Upper lobe of left lung (tissue), 6 donors: ENCODE results near the gene SPRING1. TPM values are rescaled to one million over a fixed set of nuclear protein-coding genes. Genes with fewer than 3 reads are reported as not detected.

Source experiments
- ATAC-seq, 2 donors: fragments of 200-7000 bp; cut with Tn5 transposase; one replicate each; pipeline ENCODE4 v1.9.1; 2022; ENCODE audit warnings: mild to moderate bottlenecking in 2 of 2, moderate library complexity in 2 of 2; ENCODE audit not compliant: low FRiP score in 2 of 2
- DNase-seq, 2 donors: peaks; one replicate each; pipeline ENCODE4 v3.0.0-alpha.2; 2019 to 2020
- H3K27ac ChIP-seq, 4 donors: fragments of 200-600 bp; sonication (generic); one replicate each; pipeline ENCODE4 v1.5.1; 2016 to 2019
- H3K27me3 ChIP-seq, 4 donors: fragments of 200-600 bp; sonication (generic); one replicate each; pipeline ENCODE4 v1.5.1; 2017 to 2019
- H3K36me3 ChIP-seq, 4 donors: fragments of 200-600 bp; sonication (generic); one replicate each; pipeline ENCODE4 v1.5.1; 2016 to 2019
- H3K4me1 ChIP-seq, 4 donors: fragments of 200-600 bp; sonication (generic); one replicate each; pipeline ENCODE4 v1.5.1; 2018 to 2019
- H3K4me3 ChIP-seq, 4 donors: fragments of 200-600 bp; sonication (generic); one replicate each; pipeline ENCODE4 v1.5.1; 2017 to 2019; ENCODE audit warnings: mild to moderate bottlenecking in 2 of 4, moderate library complexity in 1 of 4
- H3K9me3 ChIP-seq, 4 donors: fragments of 200-600 bp; sonication (generic); one replicate each; pipeline ENCODE4 v1.5.1; 2018 to 2019
- CTCF ChIP-seq, 6 experiments: fragments of 450-650 bp in 4 of 6; fragments of 200-600 bp in 2 of 6; sonication (generic) in 2 of 6; IDR thresholded peaks; one replicate each; pipeline ENCODE4 v1.5.1; 2016 to 2019; ENCODE audit warnings: antibody characterized with exemption in 6 of 6
- EP300 ChIP-seq, 4 donors: sonication (generic); formaldehyde crosslinking; IDR thresholded peaks; one replicate each; pipeline ENCODE4 v1.5.1; 2017; ENCODE audit warnings: antibody characterized with exemption in 4 of 4, control low read depth in 2 of 4
- POLR2A ChIP-seq, 4 donors: fragments of 450-650 bp; IDR thresholded peaks; one replicate each; pipeline ENCODE4 v1.5.1; 2016 to 2017; ENCODE audit warnings: antibody characterized with exemption in 4 of 4, mild to moderate bottlenecking in 2 of 4
- POLR2AphosphoS5 ChIP-seq, 2 donors: sonication (generic); formaldehyde crosslinking; IDR thresholded peaks; one replicate each; pipeline ENCODE4 v1.5.1; 2017; ENCODE audit warnings: antibody characterized with exemption in 2 of 2
- WGBS, 2 donors: methylation state at CpG; one replicate each; pipeline ENCODE4 v1.1.5; 2017 to 2018; 5-methylcytosine and 5-hydroxymethylcytosine counted together
- total RNA-seq, 6 donors: library from RNA; depleted of rRNA in 4 of 6; stranded (reverse); fragments of >200 nt in 4 of 6; gene quantifications; one replicate each; pipeline versions ENCODE4 v1.1.0 to v1.2.1, GENCODE V29; 2016 to 2021
- donor health status: DM: no; HTN: no; CAD: no; lungs with moderate emphysema.
- donor health status: DM: no; HTN: yes; CAD: no; lungs with severe emphysema.

The SPRING1 gene
- total RNA-seq, 6 donors from 2014 or later = 86.8 to 134 (median 119) TPM

GRCh38 chr12:116693286-116694227 is 44.3 kb downstream of the SPRING1 start:
- peak overlapping the region in 3 of 4 donors; percentile 3 to 38 (median 29) for H3K4me3 ChIP-seq
- 21 to 26% methylated on average over 13 to 34 of the region's 34 CpGs for WGBS, 2 donors
- peak in 1 of 2 donors; percentile 35 for DNase-seq

GRCh38 chr12:116692605-116693004 is 45.3 kb downstream of the SPRING1 start:
- 26 to 46% methylated on average over 3 of the region's 3 CpGs for WGBS, 2 donors
- TF ChIP-seq EP300 (IDR thresholded peaks at IDR 0.05) = no peak
- no peak for TF ChIP-seq POLR2AphosphoS5 (IDR thresholded peaks at IDR 0.05)
- no peak for TF ChIP-seq CTCF (IDR thresholded peaks at IDR 0.05)
- no peak for TF ChIP-seq POLR2A (IDR thresholded peaks at IDR 0.05)
- DNase-seq (peak in 1 of 2 donors; percentile 38), ATAC-seq (no peak)
- Histone ChIP-seq H3K36me3 (no peaks in the 10 kb centered on the region), H3K27me3 (no peaks in the 10 kb centered on the region), H3K4me1 (peaks cover 13 to 27% (median 18%) of the 10 kb centered on the region in 4 donors), H3K9me3 (no peaks in the 10 kb centered on the region), H3K27ac (no peak overlapping the region), H3K4me3 (peak overlapping the region in 2 of 4 donors; percentile 29 to 38)

More at GRCh38 chr12:116693286-116694227, 44.3 kb downstream of the SPRING1 start:
- H3K9me3 ChIP-seq = no peaks in the 10 kb centered on the region
- H3K4me1 ChIP-seq = peaks cover 13 to 24% (median 22%) of the 10 kb centered on the region in 4 donors
- no peaks in the 10 kb centered on the region for H3K27me3 ChIP-seq
- H3K36me3 ChIP-seq = no peaks in the 10 kb centered on the region
- TF ChIP-seq POLR2A (IDR thresholded peaks at IDR 0.05) = no peak
- no peak for TF ChIP-seq POLR2AphosphoS5 (IDR thresholded peaks at IDR 0.05)
- TF ChIP-seq CTCF (IDR thresholded peaks at IDR 0.05) = no peak
- TF ChIP-seq EP300 (IDR thresholded peaks at IDR 0.05) = no peak
- H3K27ac ChIP-seq = no peak overlapping the region
- ATAC-seq = peak in 1 of 2 donors; percentile 23

GRCh38 chr12:116691636-116692035 is 46.2 kb downstream of the SPRING1 start:
- Histone ChIP-seq H3K9me3 (no peaks in the 10 kb centered on the region), H3K27me3 (no peaks in the 10 kb centered on the region), H3K4me1 (peaks cover 13 to 25% (median 18%) of the 10 kb centered on the region in 4 donors), H3K36me3 (no peaks in the 10 kb centered on the region), H3K4me3 (no peak overlapping the region), H3K27ac (no peak overlapping the region)
- no peak for DNase-seq
- TF ChIP-seq EP300 (IDR thresholded peaks at IDR 0.05) (no peak), POLR2A (IDR thresholded peaks at IDR 0.05) (no peak), CTCF (IDR thresholded peaks at IDR 0.05) (no peak), POLR2AphosphoS5 (IDR thresholded peaks at IDR 0.05) (no peak)
- 90 to 91% methylated on average over 4 of the region's 4 CpGs for WGBS, 2 donors
- ATAC-seq = no peak

- Histone ChIP-seq H3K9me3 (no peaks in the 10 kb centered on the region), H3K27me3 (no peaks in the 10 kb centered on the region), H3K4me1 (peaks cover 13 to 25% (median 18%) of the 10 kb centered on the region in 4 donors), H3K27ac (no peak overlapping the region), H3K4me3 (no peak overlapping the region), H3K36me3 (no peaks in the 10 kb centered on the region)
- 94 to 97% methylated on average over 7 of the region's 7 CpGs for WGBS, 2 donors
- TF ChIP-seq EP300 (IDR thresholded peaks at IDR 0.05) (no peak), CTCF (IDR thresholded peaks at IDR 0.05) (no peak), POLR2A (IDR thresholded peaks at IDR 0.05) (no peak), POLR2AphosphoS5 (IDR thresholded peaks at IDR 0.05) (no peak)
- DNase-seq (no peak), ATAC-seq (no peak)
Observed at GRCh38 chr12:116691205-116691604, 46.7 kb downstream of the SPRING1 start.
